H9 (cell line): Measurements from ENCODE around the gene SAMMSON. TPM values are rescaled to one million over a fixed set of nuclear protein-coding genes. Genes with fewer than 3 reads are reported as not detected.

Source experiments
- DNase-seq: peaks from one replicate; pipeline ENCODE4 v3.0.0-alpha.2; 2017
- H2AFZ ChIP-seq: one replicate; pipeline ENCODE4 v1.6.1; 2013; ENCODE audit warnings: mild to moderate bottlenecking, low read length, control low read depth, moderate library complexity
- H2AK5ac ChIP-seq: 2 replicates; pipeline ENCODE4 v1.6.1; 2013; ENCODE audit warnings: low read length, control low read depth, mixed read lengths; ENCODE audit not compliant: insufficient read length
- H2BK120ac ChIP-seq: one replicate; pipeline ENCODE4 v1.6.1; 2013; ENCODE audit warnings: low read depth, mild to moderate bottlenecking, low read length, control low read depth, inconsistent platforms; ENCODE audit not compliant: poor library complexity, severe bottlenecking
- H2BK12ac ChIP-seq: 2 replicates; pipeline ENCODE4 v1.6.1; 2013; ENCODE audit warnings: low read length, control low read depth, mixed read lengths, low read depth; ENCODE audit not compliant: insufficient read length
- H2BK15ac ChIP-seq: 2 replicates; pipeline ENCODE4 v1.6.1; 2013; ENCODE audit warnings: low read depth, low read length, control low read depth
- H2BK20ac ChIP-seq: one replicate; pipeline ENCODE4 v1.6.1; 2013; ENCODE audit warnings: low read depth, mild to moderate bottlenecking, low read length, control low read depth, inconsistent platforms; ENCODE audit not compliant: poor library complexity, severe bottlenecking
- H2BK5ac ChIP-seq: 2 replicates; pipeline ENCODE4 v1.6.1; 2013; ENCODE audit warnings: low read length, control low read depth, mixed read lengths; ENCODE audit not compliant: insufficient read length
- H3K14ac ChIP-seq: 2 replicates; pipeline ENCODE4 v1.6.1; 2013; ENCODE audit warnings: low read length, control low read depth; ENCODE audit not compliant: insufficient read depth
- H3K18ac ChIP-seq: 2 replicates; pipeline ENCODE4 v1.6.1; 2013; ENCODE audit warnings: low read depth, mild to moderate bottlenecking, mixed read lengths, low read length, control low read depth; ENCODE audit not compliant: insufficient read length
- H3K23ac ChIP-seq: 2 replicates; pipeline ENCODE4 v1.6.1; 2013; ENCODE audit warnings: low read length, control low read depth, mixed read lengths, low read depth; ENCODE audit not compliant: insufficient read length
- H3K23me2 ChIP-seq: 2 replicates; pipeline ENCODE4 v1.6.1; 2013; ENCODE audit warnings: low read depth, mild to moderate bottlenecking, mixed read lengths, low read length, control low read depth; ENCODE audit not compliant: insufficient read length, poor library complexity, severe bottlenecking
- H3K27ac ChIP-seq: 2 replicates; pipeline ENCODE4 v1.5.1; 2013; ENCODE audit warnings: low read length, control low read depth, mixed read lengths, low read depth; ENCODE audit not compliant: insufficient read length
- H3K27me3 ChIP-seq: 2 replicates; pipeline ENCODE4 v1.6.1; 2013; ENCODE audit warnings: low read length, control low read depth, inconsistent platforms; ENCODE audit not compliant: insufficient read depth
- H3K4ac ChIP-seq: 2 replicates; pipeline ENCODE4 v1.6.1; 2013; ENCODE audit warnings: low read depth, mild to moderate bottlenecking, control low read depth, inconsistent platforms, low read length, moderate library complexity
- H3K4me1 ChIP-seq: 2 replicates; pipeline ENCODE4 v1.6.1; 2013; ENCODE audit warnings: low read length, control low read depth, inconsistent platforms; ENCODE audit not compliant: insufficient read depth
- H3K4me2 ChIP-seq: 2 replicates; pipeline ENCODE4 v1.6.1; 2013; ENCODE audit warnings: low read length, control low read depth, mixed read lengths; ENCODE audit not compliant: insufficient read length, insufficient read depth
- H3K56ac ChIP-seq: 2 replicates; pipeline ENCODE4 v1.6.1; 2013; ENCODE audit warnings: low read depth, mild to moderate bottlenecking, mixed read lengths, low read length, control low read depth; ENCODE audit not compliant: insufficient read length
- H3K79me1 ChIP-seq: 2 replicates; pipeline ENCODE4 v1.6.1; 2013; ENCODE audit warnings: low read depth, mild to moderate bottlenecking, moderate library complexity, low read length, control low read depth, inconsistent platforms; ENCODE audit not compliant: insufficient read depth, poor library complexity, severe bottlenecking
- H3K79me2 ChIP-seq: 2 replicates; pipeline ENCODE4 v1.6.1; 2013; ENCODE audit warnings: low read length, control low read depth, inconsistent platforms; ENCODE audit not compliant: insufficient read depth
- H3K9ac ChIP-seq: 2 replicates; pipeline ENCODE4 v1.6.1; 2013; ENCODE audit warnings: low read length, control low read depth, mixed read lengths; ENCODE audit not compliant: insufficient read length; ENCODE audit errors: extremely low read depth
- H3K9me3 ChIP-seq: one replicate; pipeline ENCODE4 v1.6.1; 2013; ENCODE audit warnings: low read depth, low read length, inconsistent platforms; ENCODE audit not compliant: control insufficient read depth
- H3T11ph ChIP-seq: one replicate; pipeline ENCODE4 v1.6.1; 2013; ENCODE audit warnings: mild to moderate bottlenecking, low read length, control low read depth, inconsistent platforms
- H4K20me1 ChIP-seq: one replicate; pipeline ENCODE4 v1.6.1; 2013; ENCODE audit not compliant: control insufficient read depth, insufficient read length, insufficient read depth
- H4K5ac ChIP-seq: 2 replicates; pipeline ENCODE4 v1.6.1; 2013; ENCODE audit warnings: low read depth, mild to moderate bottlenecking, mixed read lengths, low read length, control low read depth; ENCODE audit not compliant: insufficient read length
- H4K8ac ChIP-seq: replicated peaks from 2 replicates; pipeline ENCODE4 v1.6.1; 2013; ENCODE audit warnings: low read length, control low read depth, mixed read lengths, low read depth; ENCODE audit not compliant: insufficient read length
- H4K91ac ChIP-seq: 2 replicates; pipeline ENCODE4 v1.6.1; 2013; ENCODE audit warnings: low read depth, mild to moderate bottlenecking, moderate library complexity, mixed read lengths, low read length, control low read depth; ENCODE audit not compliant: insufficient read length
- H3K27ac Mint-ChIP-seq, 3 experiments: 2 replicates in 2 of 3; 3 replicates in 1 of 3; pipeline ENCODE4 v1.8.0; 2020 to 2021; ENCODE audit warnings: mixed read lengths in 3 of 3, mild to moderate bottlenecking in 1 of 3, moderate library complexity in 1 of 3
- H3K27me3 Mint-ChIP-seq: 2 replicates; pipeline ENCODE4 v1.8.0; 2021; ENCODE audit warnings: low read depth, mild to moderate bottlenecking, moderate library complexity, mixed read lengths
- H3K36me3 Mint-ChIP-seq, 3 experiments: 2 replicates in 2 of 3; 3 replicates in 1 of 3; pipeline ENCODE4 v1.8.0; 2020 to 2021; ENCODE audit warnings: low read depth in 3 of 3, mixed read lengths in 3 of 3; ENCODE audit not compliant: insufficient read depth in 1 of 3
- H3K4me1 Mint-ChIP-seq, 2 experiments: 2 replicates each; pipeline ENCODE4 v1.8.0; 2020; ENCODE audit warnings: mixed read lengths in 2 of 2
- H3K4me3 Mint-ChIP-seq, 2 experiments: 2 replicates in 1 of 2; 3 replicates in 1 of 2; pipeline ENCODE4 v1.8.0; 2020 to 2021; ENCODE audit warnings: mild to moderate bottlenecking in 2 of 2, mixed read lengths in 2 of 2, moderate library complexity in 1 of 2
- H3K9me3 Mint-ChIP-seq, 2 experiments: 2 replicates in 1 of 2; 3 replicates in 1 of 2; pipeline ENCODE4 v1.8.0; 2020; ENCODE audit warnings: mild to moderate bottlenecking in 2 of 2, mixed read lengths in 2 of 2, moderate library complexity in 1 of 2
- WGBS: extraction: QIAGEN DNeasy Blood & Tissue Kit; methylation state at CpG from one replicate; pipeline ENCODE4 v1.1.7; 2013; ENCODE audit warnings: missing lambda C conversion rate, low lambda C conversion rate, mixed read lengths; ENCODE audit not compliant: insufficient read length; ENCODE audit errors: extremely low coverage; 5-methylcytosine and 5-hydroxymethylcytosine counted together
- total RNA-seq: library from RNA; stranded (reverse); gene quantifications from 2 replicates; pipeline ENCODE4 v1.2.1, GENCODE V29; 2021
- TF ChIP-seq, protein P1 (sequence below): fragments of 200-600 bp; sonication (generic); conservative IDR thresholded peaks from 3 replicates; pipeline ENCODE4 v1.8.0; 2021; ENCODE audit warnings: antibody characterized with exemption, mild to moderate bottlenecking

Gene SAMMSON
- total RNA-seq, 1 experiment from 2014 or later, result not detected

- DNase-seq, result no peak
- no peaks in the 10 kb centered on the region for H3K9me3 ChIP-seq
- H3K4ac ChIP-seq, result no peak overlapping the region
- no peak overlapping the region for H3K4me2 ChIP-seq
- no peak overlapping the region for H2AFZ ChIP-seq
- no peaks in the 10 kb centered on the region for H3K27me3 Mint-ChIP-seq
- no CpG with 5 or more reads among the region's 1 CpG for WGBS
- no peaks in the 10 kb centered on the region for H4K20me1 ChIP-seq
- H3K14ac ChIP-seq, result no peak overlapping the region
- no peak overlapping the region for H3K9ac ChIP-seq
- no peak overlapping the region for H2BK12ac ChIP-seq
- H3K27ac Mint-ChIP-seq, result no peak overlapping the region
- no peak overlapping the region for H3K27ac ChIP-seq
- H4K91ac ChIP-seq, result no peak overlapping the region
- no peaks in the 10 kb centered on the region for H3K79me1 ChIP-seq
- no peaks in the 10 kb centered on the region for H3K23me2 ChIP-seq
- H2BK5ac ChIP-seq, result no peak overlapping the region
- no peaks in the 10 kb centered on the region for H3K79me2 ChIP-seq
- no peaks in the 10 kb centered on the region for H3K36me3 Mint-ChIP-seq
- no peak overlapping the region for H2BK120ac ChIP-seq
- H4K8ac ChIP-seq, result no peak overlapping the region
- no peak overlapping the region for H2BK15ac ChIP-seq
- H2AK5ac ChIP-seq, result no peak overlapping the region
- TF ChIP-seq, protein P1, sequence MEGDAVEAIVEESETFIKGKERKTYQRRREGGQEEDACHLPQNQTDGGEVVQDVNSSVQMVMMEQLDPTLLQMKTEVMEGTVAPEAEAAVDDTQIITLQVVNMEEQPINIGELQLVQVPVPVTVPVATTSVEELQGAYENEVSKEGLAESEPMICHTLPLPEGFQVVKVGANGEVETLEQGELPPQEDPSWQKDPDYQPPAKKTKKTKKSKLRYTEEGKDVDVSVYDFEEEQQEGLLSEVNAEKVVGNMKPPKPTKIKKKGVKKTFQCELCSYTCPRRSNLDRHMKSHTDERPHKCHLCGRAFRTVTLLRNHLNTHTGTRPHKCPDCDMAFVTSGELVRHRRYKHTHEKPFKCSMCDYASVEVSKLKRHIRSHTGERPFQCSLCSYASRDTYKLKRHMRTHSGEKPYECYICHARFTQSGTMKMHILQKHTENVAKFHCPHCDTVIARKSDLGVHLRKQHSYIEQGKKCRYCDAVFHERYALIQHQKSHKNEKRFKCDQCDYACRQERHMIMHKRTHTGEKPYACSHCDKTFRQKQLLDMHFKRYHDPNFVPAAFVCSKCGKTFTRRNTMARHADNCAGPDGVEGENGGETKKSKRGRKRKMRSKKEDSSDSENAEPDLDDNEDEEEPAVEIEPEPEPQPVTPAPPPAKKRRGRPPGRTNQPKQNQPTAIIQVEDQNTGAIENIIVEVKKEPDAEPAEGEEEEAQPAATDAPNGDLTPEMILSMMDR, result no peak
- no peak overlapping the region for H3K4me3 Mint-ChIP-seq
- no peak overlapping the region for H3T11ph ChIP-seq
- no peak overlapping the region for H2BK20ac ChIP-seq
- no peak overlapping the region for H4K5ac ChIP-seq
- no peaks in the 10 kb centered on the region for H3K4me1 ChIP-seq
- no peaks in the 10 kb centered on the region for H3K9me3 Mint-ChIP-seq
- peaks cover 0 to 5% of the 10 kb centered on the region in 2 experiments; a peak in 2 of 4 replicates for H3K4me1 Mint-ChIP-seq
- no peak overlapping the region for H3K18ac ChIP-seq
- H3K27me3 ChIP-seq, result no peaks in the 10 kb centered on the region
- no peak overlapping the region for H3K23ac ChIP-seq
- no peak overlapping the region for H3K56ac ChIP-seq
Observed at GRCh38 chr3:70114431-70114830, 114.9 kb downstream of the SAMMSON start.
